Left ventricle myocardium inferior (tissue), 1 donor: ENCODE data around the gene MYCN. TPM values are rescaled to one million over a fixed set of nuclear protein-coding genes. Genes with fewer than 3 reads are reported as not detected.

ENCODE experiments used
- DNase-seq: peaks from one replicate; pipeline ENCODE4 v3.0.0-alpha.2; 2020
- H3K27ac ChIP-seq: fragments of 200-600 bp; replicated peaks from 2 replicates; pipeline ENCODE4 v1.8.0; 2021
- H3K27me3 ChIP-seq: fragments of 200-600 bp; 2 replicates; pipeline ENCODE4 v1.8.0; 2021; ENCODE audit warnings: low read depth
- H3K36me3 ChIP-seq: fragments of 200-600 bp; 2 replicates; pipeline ENCODE4 v1.8.0; 2021
- H3K4me1 ChIP-seq: fragments of 200-600 bp; 2 replicates; pipeline ENCODE4 v1.8.0; 2021
- H3K4me3 ChIP-seq: fragments of 200-600 bp; 2 replicates; pipeline ENCODE4 v1.8.0; 2021; ENCODE audit warnings: mild to moderate bottlenecking, moderate library complexity
- H3K9me3 ChIP-seq: fragments of 200-600 bp; replicated peaks from 2 replicates; pipeline ENCODE4 v1.8.0; 2021
- intact Hi-C: fragments of 100-400 bp; cut with micrococcal nuclease; formaldehyde crosslinking; loops from one replicate; pipeline ENCODE4 v1.11.0; 2022
- total RNA-seq: library from RNA; stranded (reverse); fragmentation: NEBNext Ultra II Directional; extraction: Animal tissue kit (Norgen Biotek cat#: 25700); gene quantifications from one replicate; pipeline ENCODE4 v1.2.1, GENCODE V29; 2021
- TF ChIP-seq, protein P1 (sequence below): fragments of 200-600 bp; IDR thresholded peaks from 2 replicates; pipeline ENCODE4 v1.8.0; 2021; ENCODE audit warnings: antibody characterized with exemption, mild to moderate bottlenecking, borderline replicate concordance
- donor health status: DM: no; HTN: yes; CAD: no; lungs with severe emphysema.

MYCN gene
- total RNA-seq, 1 donor from 2014 or later, result 0.38 TPM

DNA sequence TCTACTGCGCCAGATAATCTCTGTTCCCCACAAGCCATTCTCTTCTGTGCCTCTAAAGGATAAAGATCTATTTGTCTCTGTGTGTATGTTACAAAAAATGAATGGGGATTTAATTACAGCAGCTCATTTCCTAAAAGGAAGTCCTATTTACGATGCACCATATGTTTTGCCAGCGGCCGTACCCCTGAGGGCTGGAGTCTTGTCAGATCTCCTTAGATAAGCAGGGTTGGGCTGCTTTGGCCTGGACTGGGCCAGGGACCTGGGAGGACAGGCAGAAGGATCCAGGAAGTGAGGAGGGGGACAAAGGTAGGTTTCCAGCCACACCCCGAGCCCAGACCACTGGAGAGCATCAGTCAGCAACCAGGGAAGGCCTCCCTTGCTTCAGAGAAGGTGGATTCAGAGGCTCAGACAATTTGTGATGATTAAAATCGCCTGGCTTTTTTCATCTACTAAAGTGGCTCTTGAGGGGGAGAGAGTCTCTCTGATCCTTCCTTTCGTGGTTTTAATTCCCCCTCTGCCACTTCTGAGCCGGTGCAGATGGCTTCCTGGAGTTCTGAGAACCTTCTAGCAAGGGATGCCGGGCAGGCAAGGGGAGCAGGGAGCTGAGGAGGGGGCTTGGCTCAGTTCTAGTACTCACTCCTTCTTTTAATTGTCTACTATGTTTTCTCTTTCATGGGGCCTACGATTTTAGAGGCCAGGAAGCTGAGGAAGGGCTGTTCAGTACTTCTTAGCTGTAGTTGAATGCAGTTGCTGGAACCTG, 42.1 kb downstream of the MYCN start:
- Histone ChIP-seq H3K36me3 (no peaks in the 10 kb centered on the region), H3K4me3 (no peak overlapping the region), H3K27ac (no peak overlapping the region), H3K9me3 (no peaks in the 10 kb centered on the region), H3K4me1 (no peaks in the 10 kb centered on the region), H3K27me3 (peaks cover 14% of the 10 kb centered on the region)
- DNase-seq, result no peak
- intact Hi-C loops, result no loop called here
- TF ChIP-seq, protein P1, sequence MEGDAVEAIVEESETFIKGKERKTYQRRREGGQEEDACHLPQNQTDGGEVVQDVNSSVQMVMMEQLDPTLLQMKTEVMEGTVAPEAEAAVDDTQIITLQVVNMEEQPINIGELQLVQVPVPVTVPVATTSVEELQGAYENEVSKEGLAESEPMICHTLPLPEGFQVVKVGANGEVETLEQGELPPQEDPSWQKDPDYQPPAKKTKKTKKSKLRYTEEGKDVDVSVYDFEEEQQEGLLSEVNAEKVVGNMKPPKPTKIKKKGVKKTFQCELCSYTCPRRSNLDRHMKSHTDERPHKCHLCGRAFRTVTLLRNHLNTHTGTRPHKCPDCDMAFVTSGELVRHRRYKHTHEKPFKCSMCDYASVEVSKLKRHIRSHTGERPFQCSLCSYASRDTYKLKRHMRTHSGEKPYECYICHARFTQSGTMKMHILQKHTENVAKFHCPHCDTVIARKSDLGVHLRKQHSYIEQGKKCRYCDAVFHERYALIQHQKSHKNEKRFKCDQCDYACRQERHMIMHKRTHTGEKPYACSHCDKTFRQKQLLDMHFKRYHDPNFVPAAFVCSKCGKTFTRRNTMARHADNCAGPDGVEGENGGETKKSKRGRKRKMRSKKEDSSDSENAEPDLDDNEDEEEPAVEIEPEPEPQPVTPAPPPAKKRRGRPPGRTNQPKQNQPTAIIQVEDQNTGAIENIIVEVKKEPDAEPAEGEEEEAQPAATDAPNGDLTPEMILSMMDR, result no peak

DNA sequence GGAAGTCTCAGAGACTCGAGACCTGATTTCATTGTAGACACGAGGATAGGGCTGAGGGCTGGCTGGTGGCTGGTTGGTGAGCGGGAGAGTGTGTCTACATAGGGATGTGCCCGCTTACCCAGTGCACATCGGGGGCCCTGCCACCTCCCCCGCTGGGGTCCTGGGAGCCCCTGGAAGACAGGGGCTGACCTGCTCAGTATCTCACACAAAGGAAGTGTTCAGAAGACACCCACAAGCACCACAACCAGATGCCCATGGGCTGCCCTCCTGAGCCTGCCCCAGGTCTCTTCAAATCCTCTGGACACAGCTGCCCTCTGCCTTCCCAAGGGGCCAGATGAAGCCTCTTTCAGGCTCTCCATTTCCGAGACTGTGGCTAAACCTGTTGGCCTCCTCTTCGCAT, 43.1 kb downstream of the MYCN start:
- H3K9me3 ChIP-seq, result no peaks in the 10 kb centered on the region
- intact Hi-C loops, result no loop called here
- no peaks in the 10 kb centered on the region for H3K4me1 ChIP-seq
- DNase-seq, result no peak
- H3K4me3 ChIP-seq, result no peak overlapping the region
- peaks cover 19% of the 10 kb centered on the region for H3K27me3 ChIP-seq
- no peaks in the 10 kb centered on the region for H3K36me3 ChIP-seq
- TF ChIP-seq, protein P1, result no peak
- no peak overlapping the region for H3K27ac ChIP-seq

DNA sequence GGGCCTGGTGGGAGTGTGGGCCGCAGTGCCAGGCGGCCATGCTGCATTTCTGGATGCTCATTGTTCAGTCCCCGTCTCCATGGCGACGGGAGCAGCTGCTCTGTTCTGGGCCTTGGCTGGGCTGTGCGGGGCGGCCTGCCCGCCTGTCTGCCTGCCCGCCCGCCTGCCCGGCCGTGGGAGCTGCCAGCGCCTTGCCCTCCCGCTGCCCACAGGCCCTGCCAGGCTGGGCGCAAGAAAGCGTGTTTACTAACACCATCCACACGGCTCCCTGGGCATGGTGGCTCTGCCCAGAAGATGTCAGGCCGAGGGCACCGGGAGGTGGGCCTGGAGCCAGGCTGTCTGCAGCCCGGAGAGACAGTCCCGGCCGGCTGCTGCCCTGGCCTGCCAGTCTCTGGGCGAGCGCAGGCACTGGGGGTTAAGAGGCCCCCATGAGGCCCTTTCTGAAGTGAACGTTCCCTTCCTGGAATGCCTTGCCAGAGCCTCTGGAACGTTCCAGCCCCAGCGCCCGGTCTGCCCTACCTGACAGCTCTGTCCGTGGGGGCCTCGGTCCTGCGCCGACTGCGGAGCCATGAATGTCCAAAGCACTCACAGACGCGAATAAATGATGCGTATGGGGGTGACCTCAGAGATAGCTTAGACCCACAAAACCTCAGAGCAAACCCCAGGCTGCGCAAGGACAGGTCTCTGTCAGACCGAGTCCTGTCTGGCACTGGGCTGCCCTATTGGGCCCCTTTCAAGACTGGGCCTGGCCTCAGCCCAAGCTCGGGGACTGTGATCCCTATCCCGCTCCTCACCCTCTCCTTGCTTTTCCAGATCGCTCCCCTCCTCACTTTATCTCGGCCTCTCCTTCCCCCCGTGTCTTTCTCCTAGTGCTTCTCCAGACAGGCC, 44.3 kb downstream of the MYCN start:
- no peak overlapping the region for H3K4me3 ChIP-seq

DNA sequence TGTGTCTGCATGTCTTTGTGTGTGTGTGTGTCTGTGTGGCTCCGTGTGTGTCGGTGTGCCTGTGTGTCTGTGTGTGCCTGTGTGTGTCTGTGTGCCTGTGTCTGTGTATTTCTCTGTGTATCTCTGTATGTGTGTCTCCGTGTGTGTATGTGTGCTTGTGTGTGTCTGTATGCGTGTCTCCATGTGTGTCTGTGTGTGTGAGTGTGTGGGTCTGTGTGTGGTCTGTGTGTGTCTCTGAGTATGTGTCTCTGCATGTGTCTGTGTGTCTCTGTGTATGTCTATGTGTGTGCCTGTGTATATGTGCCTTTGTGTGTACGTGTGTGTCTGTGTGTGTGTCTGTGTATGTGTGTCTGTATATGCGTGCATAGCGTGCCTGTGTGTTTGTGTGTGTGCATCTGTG, 45.2 kb downstream of the MYCN start:
- Histone ChIP-seq H3K4me3 (no peak overlapping the region), H3K36me3 (no peaks in the 10 kb centered on the region), H3K27me3 (peaks cover 19% of the 10 kb centered on the region), H3K4me1 (no peaks in the 10 kb centered on the region), H3K9me3 (no peaks in the 10 kb centered on the region), H3K27ac (no peak overlapping the region)
- intact Hi-C loops, result no loop called here
- DNase-seq, result no peak
- TF ChIP-seq, protein P1, result no peak

More for the DNA sequence above, 44.3 kb downstream of the MYCN start:
- Histone ChIP-seq H3K9me3 (no peaks in the 10 kb centered on the region), H3K27me3 (peaks cover 19% of the 10 kb centered on the region), H3K27ac (no peak overlapping the region), H3K4me1 (no peaks in the 10 kb centered on the region), H3K36me3 (no peaks in the 10 kb centered on the region)
- DNase-seq, result peak; percentile 22
- TF ChIP-seq, protein P1, result no peak
- intact Hi-C loops, result no loop called here

DNA sequence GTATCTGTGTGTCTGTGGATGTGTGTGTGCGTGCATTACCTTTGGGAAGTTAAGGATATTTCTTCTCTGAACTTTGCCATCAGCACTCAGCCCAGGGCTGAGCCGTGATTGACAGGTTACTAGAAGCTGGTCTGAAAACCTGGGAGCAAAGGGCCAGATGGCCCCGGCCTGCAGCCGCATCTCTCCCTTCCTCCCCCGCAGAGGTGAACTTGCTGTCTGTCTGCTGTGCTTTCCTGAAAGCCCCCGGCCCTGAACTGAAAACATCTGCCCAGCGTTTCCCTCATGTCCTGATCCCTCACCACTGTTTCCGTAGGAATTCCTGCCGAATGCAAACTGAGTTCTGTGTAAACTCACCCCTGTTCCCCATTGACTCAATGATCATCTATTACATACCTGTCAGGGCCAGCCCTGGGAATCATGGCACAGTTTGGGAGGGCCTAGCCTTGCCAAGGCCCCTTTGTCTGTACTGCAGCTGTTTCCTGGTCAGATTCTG, 45.8 kb downstream of the MYCN start:
- H3K27me3 ChIP-seq, result peaks cover 25% of the 10 kb centered on the region
- DNase-seq, result no peak
- intact Hi-C loops, result no loop called here
- H3K36me3 ChIP-seq, result no peaks in the 10 kb centered on the region
- H3K9me3 ChIP-seq, result no peaks in the 10 kb centered on the region
- no peak overlapping the region for H3K27ac ChIP-seq
- TF ChIP-seq, protein P1, result no peak
- H3K4me1 ChIP-seq, result no peaks in the 10 kb centered on the region
- no peak overlapping the region for H3K4me3 ChIP-seq
